ENCODE results near the gene C2orf49.

- TF ChIP-seq EZH2 (optimal IDR thresholded peaks at IDR 0.05; ENCODE audit: low read depth, low read length) (no peak), CTCF (IDR thresholded peaks at IDR 0.05; ENCODE audit: low read length) (no peak)
These were observed 43.2 kb downstream of the C2orf49 start for GRCh38 chr2:105380432-105381100.

All from MM.1S (cell line).